Mesodermal cell (in vitro differentiated cells): Measurements from ENCODE around the gene CYB561.

Experiments
- H3K27ac ChIP-seq: 2 replicates; pipeline ENCODE4 v1.7.0; 2013; ENCODE audit warnings: mild to moderate bottlenecking, low read depth, low read length, moderate library complexity; ENCODE audit not compliant: severe bottlenecking
- H3K36me3 ChIP-seq: 2 replicates; pipeline ENCODE4 v1.7.1; 2013; ENCODE audit warnings: mild to moderate bottlenecking, low read length, moderate library complexity; ENCODE audit not compliant: control insufficient read depth, insufficient read depth
- H3K4me1 ChIP-seq: one replicate; pipeline ENCODE4 v1.7.1; 2013; ENCODE audit warnings: mild to moderate bottlenecking, low read length; ENCODE audit not compliant: insufficient read depth, control insufficient read depth, poor library complexity, severe bottlenecking
- H3K4me3 ChIP-seq: 2 replicates; pipeline ENCODE4 v1.7.0; 2013; ENCODE audit warnings: low read length, control low read depth, mild to moderate bottlenecking; ENCODE audit not compliant: insufficient read depth, poor library complexity, severe bottlenecking; ENCODE audit errors: extremely low read depth
- H3K9me3 ChIP-seq: 2 replicates; pipeline ENCODE4 v1.7.1; 2013; ENCODE audit warnings: mild to moderate bottlenecking, low read length, moderate library complexity; ENCODE audit not compliant: control insufficient read depth
- WGBS, 2 experiments: methylation state at CpG; one replicate each; pipeline ENCODE4 v1.1.5; 2013; ENCODE audit warnings: missing lambda C conversion rate in 2 of 2; ENCODE audit not compliant: insufficient coverage in 2 of 2; 5-methylcytosine and 5-hydroxymethylcytosine counted together

Gene CYB561

DNA sequence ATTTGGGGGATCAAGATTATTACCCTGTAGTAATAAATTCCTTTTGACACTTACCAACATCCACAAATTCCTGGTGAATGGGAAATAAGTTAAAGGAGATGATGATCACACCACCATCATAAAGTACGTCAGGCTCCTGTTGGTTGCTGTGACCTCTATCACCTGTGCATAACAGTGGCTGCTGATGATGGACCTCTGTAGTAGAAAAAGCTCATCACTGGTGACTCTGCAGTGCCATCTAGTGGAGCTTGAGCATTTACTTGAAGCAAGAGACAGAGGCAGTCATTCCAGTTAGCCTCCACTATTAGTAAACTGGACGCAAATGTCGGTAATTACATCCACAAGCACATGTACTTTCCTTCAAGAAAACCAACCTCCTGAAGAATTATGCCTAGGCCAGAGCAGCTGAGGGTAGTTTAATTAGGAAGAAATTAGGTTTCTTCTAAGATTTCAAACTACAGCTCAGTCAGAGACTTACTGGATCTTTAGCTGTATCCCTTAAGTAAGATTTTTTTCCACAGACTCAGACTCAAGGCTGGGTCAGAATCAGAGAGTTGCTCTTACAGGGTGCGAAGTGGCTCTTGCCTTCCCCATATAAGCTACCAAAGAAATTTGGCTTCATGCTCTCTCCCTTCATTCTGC is 39.3 kb downstream of the CYB561 start:
- Histone ChIP-seq H3K9me3 (no peaks in the 10 kb centered on the region), H3K4me3 (no peak overlapping the region), H3K4me1 (peaks cover 5% of the 10 kb centered on the region), H3K36me3 (peaks cover 31% of the 10 kb centered on the region), H3K27ac (no peak overlapping the region)
- 60% methylated on average over 1 of the region's 4 CpGs; no CpG with 5 or more reads in 1 of the 2 experiments for WGBS, 2 experiments

DNA sequence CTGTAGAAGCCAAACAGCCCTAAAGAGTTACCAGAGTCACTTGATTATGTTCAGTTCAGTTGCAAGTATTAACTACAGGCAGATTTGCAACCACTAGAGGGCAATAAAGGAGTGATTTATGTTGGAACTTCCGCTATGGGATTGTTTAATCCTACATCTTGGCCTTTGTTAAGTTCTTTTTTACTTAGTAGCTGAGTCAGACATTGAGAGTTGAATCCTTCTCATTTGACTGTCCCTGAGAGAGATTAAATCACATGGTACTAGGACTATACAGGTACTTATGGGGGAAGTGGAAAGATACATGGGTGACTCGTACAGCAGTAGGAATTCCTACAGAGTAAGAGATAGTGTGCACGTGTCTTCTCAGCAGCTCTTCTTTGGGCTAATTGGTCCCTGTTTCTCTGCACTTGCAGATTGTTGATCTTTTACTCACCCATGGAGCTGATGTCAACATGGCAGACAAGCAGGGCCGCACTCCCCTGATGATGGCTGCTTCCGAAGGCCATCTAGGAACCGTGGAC is 40.3 kb downstream of the CYB561 start:
- H3K4me3 ChIP-seq: no peak overlapping the region
- H3K36me3 ChIP-seq: peaks cover 30% of the 10 kb centered on the region
- WGBS, 2 experiments: 82 to 89% methylated on average over 5 of the region's 6 CpGs
- H3K4me1 ChIP-seq: peaks cover 5% of the 10 kb centered on the region
- H3K27ac ChIP-seq: peak overlapping the region; percentile 17
- H3K9me3 ChIP-seq: no peaks in the 10 kb centered on the region

DNA sequence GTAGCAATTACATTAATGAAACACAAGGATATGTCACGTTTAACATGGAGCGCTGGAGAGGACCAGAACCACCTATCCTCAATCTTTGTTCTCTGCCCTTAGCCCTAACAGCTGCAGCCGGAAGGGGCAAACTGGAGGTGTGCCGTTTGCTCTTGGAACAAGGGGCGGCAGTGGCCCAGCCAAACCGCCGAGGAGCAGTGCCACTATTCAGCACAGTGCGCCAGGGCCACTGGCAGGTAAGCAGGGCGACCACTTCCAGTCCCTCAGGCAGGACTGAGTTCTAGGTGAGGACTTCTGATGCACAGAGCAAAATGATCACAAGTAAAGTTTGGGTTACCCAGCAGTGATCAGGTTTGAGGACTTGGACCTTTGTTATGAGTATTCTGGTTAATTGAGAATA is 41.1 kb downstream of the CYB561 start:
- Histone ChIP-seq H3K4me3 (no peak overlapping the region), H3K4me1 (peaks cover 5% of the 10 kb centered on the region), H3K9me3 (no peaks in the 10 kb centered on the region), H3K36me3 (peaks cover 31% of the 10 kb centered on the region), H3K27ac (no peak overlapping the region)
- WGBS, 2 experiments: 93 to 97% methylated on average over 5 to 9 of the region's 9 CpGs

DNA sequence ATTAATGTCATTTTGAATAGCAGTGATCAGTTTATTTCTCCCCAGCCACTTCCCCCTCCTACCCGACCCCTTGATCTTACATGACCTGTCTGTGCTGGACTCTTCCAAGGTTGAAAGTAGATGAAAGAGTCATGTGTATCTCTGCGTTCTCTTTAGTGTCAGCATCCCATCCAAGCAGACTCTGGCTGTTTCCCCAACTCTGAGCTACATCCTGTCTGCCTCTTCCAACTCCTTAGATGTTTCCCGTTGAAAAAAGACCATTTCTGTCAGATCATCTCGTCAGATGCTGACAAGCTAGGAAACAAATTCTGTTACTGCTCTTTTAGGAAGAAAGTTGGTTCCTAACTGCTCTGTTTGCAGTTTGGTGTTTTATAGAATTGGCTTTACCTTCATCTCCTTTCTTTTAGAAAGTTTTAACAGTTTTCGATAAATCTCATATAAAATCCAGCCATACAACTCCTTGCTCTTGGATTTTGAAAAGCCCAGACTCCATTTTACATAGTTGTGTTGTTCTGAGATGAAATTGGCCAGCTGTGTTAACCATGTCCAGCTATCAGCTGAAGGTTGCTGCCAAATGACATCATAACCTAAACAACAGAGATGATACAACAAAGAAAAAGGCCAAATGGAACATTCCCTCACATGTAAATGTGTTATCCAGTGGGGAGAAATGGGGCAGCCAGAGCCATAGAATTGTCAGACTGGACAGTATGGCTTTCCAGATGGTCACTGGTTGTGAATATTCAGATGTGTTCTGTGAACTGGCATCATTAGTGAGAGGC is 43.5 kb downstream of the CYB561 start:
- H3K9me3 ChIP-seq: no peaks in the 10 kb centered on the region
- peaks cover 35% of the 10 kb centered on the region for H3K36me3 ChIP-seq
- H3K4me3 ChIP-seq: no peak overlapping the region
- 100% methylated on average over 2 of the region's 5 CpGs for WGBS, 2 experiments
- H3K4me1 ChIP-seq: peaks cover 5% of the 10 kb centered on the region
- no peak overlapping the region for H3K27ac ChIP-seq

DNA sequence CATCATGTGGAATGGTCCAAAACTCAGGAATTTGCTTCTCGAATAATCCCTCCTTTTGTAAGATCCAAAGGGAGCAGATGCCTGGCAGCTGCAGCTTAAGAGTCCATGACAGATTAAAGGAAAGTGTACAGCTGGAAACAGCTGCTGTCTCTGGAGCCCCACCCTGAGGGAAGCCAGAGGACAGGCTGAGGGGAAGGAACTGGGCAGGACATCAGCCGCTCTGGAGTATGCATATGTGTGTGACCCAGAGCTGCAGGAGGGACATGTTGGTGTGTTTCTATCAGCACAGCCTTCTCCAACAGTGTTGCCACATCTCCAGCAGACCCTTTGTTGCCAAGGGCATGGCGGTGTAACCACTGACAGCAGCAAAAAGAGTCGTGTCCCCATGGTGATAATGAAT is 46.2 kb downstream of the CYB561 start:
- Histone ChIP-seq H3K27ac (no peak overlapping the region), H3K9me3 (no peaks in the 10 kb centered on the region), H3K4me1 (no peaks in the 10 kb centered on the region), H3K36me3 (peaks cover 49% of the 10 kb centered on the region), H3K4me3 (no peak overlapping the region)
- 92% methylated on average over 1 to 2 of the region's 4 CpGs for WGBS, 2 experiments

DNA sequence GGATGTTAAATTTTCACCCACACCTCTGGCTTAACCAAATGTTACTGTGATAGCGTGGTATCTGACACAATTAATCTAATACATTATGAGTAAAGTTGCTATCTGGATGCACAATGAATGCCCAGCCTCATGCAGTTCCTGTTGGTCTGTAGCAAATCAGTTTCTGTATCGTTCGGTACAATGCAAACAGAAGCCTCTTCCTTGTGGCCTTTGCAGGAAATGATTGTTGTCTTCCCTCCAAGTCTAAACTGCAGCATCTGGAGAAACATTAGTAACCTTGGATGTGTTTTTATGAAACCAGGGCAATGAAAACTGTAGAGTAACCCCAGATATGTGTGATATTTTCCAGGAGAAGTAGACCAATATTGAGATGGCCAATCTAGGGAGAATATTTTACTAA is 46.8 kb downstream of the CYB561 start:
- 94 to 95% methylated on average over 2 of the region's 3 CpGs for WGBS, 2 experiments
- Histone ChIP-seq H3K27ac (no peak overlapping the region), H3K4me1 (no peaks in the 10 kb centered on the region), H3K9me3 (no peaks in the 10 kb centered on the region), H3K36me3 (peaks cover 54% of the 10 kb centered on the region), H3K4me3 (no peak overlapping the region)

DNA sequence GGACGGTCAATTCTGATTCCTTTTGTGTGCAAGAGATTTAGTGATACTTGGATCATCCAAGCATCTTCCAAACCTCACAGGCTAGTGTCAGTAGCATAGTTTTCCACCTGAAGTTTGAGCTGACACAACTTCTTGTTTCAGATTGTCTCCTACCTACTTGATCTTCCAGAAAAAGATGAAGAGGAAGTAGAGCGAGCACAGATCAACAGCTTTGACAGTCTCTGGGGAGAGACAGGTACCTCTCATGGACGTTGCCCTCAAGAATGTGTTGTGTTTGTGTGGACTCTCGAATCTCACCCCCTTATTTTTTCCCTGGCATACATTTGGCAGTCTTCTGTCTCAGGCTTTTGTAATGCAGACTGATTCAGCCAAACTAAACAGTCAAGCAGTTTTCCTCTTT is 47.4 kb downstream of the CYB561 start:
- Histone ChIP-seq H3K36me3 (peaks cover 60% of the 10 kb centered on the region), H3K27ac (no peak overlapping the region), H3K4me1 (no peaks in the 10 kb centered on the region), H3K9me3 (no peaks in the 10 kb centered on the region), H3K4me3 (no peak overlapping the region)
- 44 to 50% methylated on average over 1 to 2 of the region's 4 CpGs for WGBS, 2 experiments

DNA sequence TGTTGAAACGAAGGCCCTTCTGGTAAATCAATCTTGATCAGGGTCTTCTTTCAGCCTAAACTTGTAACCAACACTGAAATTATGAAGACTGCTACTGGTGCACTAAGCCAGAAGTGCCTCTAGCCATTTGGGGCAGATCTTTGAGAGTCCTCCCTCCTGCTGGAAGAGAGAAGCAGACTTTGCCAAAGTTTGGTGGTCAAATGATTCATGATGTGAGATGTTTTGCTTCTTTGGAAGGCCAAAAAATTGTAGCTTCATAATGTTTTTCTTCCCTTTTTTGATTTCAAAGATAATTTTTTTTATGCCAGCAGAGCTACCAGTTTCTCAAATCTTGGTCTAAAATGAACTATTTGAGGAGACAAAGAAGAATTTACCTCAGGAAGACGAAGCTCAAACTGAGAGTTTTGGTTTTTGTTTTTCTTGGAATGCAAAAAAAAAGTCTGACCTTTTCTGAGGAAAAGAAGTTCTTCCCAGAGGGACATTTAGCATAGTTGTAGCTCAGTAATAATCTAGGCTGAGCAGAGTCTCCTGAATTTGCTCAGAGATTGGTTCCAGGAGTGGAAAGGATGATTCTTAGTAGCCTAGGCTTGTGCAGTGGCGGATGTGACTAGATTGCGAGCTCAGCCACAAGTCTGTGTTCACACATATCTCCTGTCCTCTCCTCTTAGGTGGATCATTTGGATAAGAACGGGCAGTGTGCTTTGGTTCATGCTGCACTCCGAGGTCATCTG is 50.9 kb downstream of the CYB561 start:
- peaks cover 60% of the 10 kb centered on the region for H3K36me3 ChIP-seq
- H3K4me3 ChIP-seq: no peak overlapping the region
- no peaks in the 10 kb centered on the region for H3K4me1 ChIP-seq
- no peak overlapping the region for H3K27ac ChIP-seq
- no peaks in the 10 kb centered on the region for H3K9me3 ChIP-seq
- WGBS, 2 experiments: 87 to 97% methylated on average over 4 of the region's 6 CpGs

DNA sequence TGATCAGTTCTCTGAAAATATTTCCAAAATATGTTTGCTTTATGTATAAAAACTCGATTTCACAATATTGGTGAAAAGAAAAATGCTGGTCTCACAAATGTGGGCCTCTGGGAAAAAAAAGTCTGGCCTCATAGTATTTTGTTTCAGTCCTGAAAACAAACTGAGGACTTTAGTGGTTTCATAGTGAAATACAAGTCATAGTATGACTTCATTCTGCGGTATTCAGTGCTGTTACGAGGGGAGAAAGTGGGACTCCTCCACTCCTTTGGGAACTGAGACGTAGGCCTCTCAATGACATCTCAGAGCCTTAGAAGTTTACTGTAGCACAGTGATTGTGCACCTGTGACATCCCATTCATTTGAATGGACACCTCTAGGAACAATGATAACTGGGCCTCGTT is 56.0 kb downstream of the CYB561 start:
- no peaks in the 10 kb centered on the region for H3K9me3 ChIP-seq
- 94 to 100% methylated on average over 4 to 5 of the region's 5 CpGs for WGBS, 2 experiments
- no peaks in the 10 kb centered on the region for H3K4me1 ChIP-seq
- H3K27ac ChIP-seq: no peak overlapping the region
- peaks cover 24% of the 10 kb centered on the region for H3K36me3 ChIP-seq
- no peak overlapping the region for H3K4me3 ChIP-seq

DNA sequence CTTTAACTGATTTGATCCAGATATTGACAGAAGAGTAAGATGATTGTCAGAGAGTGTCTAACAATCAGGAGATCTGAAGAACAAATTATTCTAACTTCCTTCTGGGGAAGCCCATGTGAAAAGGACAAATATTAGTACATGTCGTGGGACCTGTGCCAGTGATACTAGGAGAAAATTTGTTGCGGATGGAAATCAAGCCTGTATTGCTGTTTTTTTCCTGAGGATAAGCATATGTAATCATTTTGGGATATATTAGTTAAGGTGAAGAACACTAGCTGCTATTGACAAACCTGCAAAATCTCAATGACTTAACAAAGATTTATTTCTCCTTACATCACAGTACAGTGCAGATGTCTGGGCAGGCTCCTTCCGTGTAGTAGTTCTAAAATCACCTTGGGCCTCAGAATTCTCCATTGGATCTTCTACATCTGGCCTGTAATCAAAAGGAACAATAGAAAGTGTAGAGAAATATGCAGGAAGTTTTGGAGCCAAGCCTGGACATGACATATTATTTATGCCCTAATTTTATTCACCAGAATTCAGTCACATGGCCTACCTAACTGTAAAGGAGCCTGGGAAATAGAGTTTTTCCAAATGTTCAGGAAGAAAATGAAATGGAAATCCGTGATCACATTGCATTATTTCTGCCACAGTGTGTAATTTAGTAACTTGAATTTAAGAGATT is 58.3 kb downstream of the CYB561 start:
- Histone ChIP-seq H3K9me3 (no peaks in the 10 kb centered on the region), H3K36me3 (peaks cover 11% of the 10 kb centered on the region), H3K27ac (no peak overlapping the region), H3K4me3 (no peak overlapping the region), H3K4me1 (no peaks in the 10 kb centered on the region)
- 86 to 91% methylated on average over 1 to 4 of the region's 4 CpGs for WGBS, 2 experiments
